ENCODE data around the gene PRKCH.

Gene PRKCH

DNA sequence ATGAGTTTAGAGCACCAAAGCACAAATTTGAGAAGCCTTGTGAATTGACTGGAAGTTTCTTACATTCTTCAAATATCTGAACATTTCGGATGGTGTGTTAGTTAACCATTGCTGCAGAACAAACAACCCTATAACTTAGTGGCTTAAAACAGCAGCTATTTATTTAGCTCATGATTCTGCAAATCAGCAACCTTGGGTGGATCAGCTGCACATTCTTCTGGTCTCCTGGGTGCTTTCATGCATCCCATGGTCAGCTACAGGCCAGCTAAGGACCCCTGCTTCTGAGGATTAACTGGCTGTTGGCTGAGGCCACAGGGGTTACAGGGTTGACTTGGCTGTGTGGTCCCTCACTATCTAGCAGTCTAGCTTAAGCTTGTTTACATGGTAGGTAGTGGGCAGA, 260.0 kb downstream of the PRKCH start:
- Mint-ChIP-seq H3K27ac (no peak overlapping the region), H3K36me3 (peaks cover 6% of the 10 kb centered on the region), H3K9me3 (peaks cover 4% of the 10 kb centered on the region), H3K4me1 (peaks cover 45% of the 10 kb centered on the region), H3K27me3 (peaks cover 13% of the 10 kb centered on the region), H3K4me3 (no peak overlapping the region)
- DNase-seq = no peak
- CTCF ChIA-PET = interaction anchor here (1.4 kb wide), 1 partner anchor 11 kb away, joined by 3 read pairs; no protein-coding TSS in a partner anchor

DNA sequence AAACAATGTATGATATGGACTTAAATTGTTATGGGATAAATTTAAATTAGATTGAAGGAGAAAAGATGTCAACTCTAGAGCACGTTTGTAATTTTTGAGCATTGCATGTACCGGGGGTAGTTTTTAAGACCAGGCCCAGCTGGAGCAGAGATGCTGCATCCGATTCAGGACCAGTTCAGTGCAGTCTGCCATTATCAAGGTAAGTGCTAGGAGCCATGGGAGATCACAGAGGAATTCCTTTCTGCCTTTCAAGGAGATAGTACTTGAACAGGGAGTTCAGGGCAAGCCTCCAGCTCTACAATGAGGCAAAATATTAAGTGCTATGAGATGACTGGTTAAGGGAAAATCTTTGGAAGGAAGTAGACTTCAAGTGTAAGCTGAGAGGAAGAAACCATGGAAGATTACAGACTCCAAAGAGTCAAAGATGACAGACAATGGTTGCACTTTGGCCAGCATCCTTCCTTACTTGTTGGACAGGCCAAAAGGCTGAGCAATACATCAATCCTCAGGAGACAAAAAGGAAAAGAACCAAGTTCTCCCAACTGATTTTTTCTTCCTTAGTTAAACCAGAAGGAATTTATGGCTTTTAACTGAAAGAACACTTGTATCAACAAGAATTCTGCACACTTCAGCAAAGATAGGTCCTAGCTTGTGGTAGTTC, 260.7 kb downstream of the PRKCH start:
- H3K27ac Mint-ChIP-seq = no peak overlapping the region
- H3K4me1 Mint-ChIP-seq = peaks cover 40% of the 10 kb centered on the region
- H3K27me3 Mint-ChIP-seq = peaks cover 8% of the 10 kb centered on the region
- peaks cover 6% of the 10 kb centered on the region for H3K36me3 Mint-ChIP-seq
- no peak for DNase-seq
- CTCF ChIA-PET = interaction anchor here (0.6 to 1.4 kb wide), 3 partner anchors 10 to 30 kb away, joined by 3 read pairs; no protein-coding TSS in a partner anchor
- peaks cover 4% of the 10 kb centered on the region for H3K9me3 Mint-ChIP-seq
- no peak overlapping the region for H3K4me3 Mint-ChIP-seq

DNA sequence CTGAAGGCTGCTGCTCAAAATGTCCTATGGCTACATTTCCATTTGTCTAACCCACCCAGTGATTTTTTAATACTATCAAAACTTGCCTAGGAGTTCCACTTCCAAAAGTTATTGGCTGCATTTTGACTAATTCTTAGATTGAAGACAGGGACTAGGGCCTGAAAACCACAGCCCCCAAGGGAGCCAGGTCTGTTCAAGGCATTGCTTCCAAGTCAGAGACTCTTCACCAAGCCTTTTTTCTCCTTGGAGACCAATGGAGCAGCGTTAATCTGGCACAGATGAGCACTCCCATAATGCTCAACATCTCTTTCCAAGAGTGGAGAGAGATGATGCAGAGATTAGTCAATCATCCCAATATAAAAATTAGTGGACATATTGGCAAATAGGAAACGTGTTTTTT, 261.4 kb downstream of the PRKCH start:
- H3K36me3 Mint-ChIP-seq = peaks cover 3% of the 10 kb centered on the region
- H3K4me3 Mint-ChIP-seq = no peak overlapping the region
- peaks cover 4% of the 10 kb centered on the region for H3K9me3 Mint-ChIP-seq
- CTCF ChIA-PET = no interaction called here
- H3K27ac Mint-ChIP-seq = no peak overlapping the region
- peaks cover 4% of the 10 kb centered on the region for H3K27me3 Mint-ChIP-seq
- no peak for DNase-seq
- peaks cover 36% of the 10 kb centered on the region for H3K4me1 Mint-ChIP-seq

DNA sequence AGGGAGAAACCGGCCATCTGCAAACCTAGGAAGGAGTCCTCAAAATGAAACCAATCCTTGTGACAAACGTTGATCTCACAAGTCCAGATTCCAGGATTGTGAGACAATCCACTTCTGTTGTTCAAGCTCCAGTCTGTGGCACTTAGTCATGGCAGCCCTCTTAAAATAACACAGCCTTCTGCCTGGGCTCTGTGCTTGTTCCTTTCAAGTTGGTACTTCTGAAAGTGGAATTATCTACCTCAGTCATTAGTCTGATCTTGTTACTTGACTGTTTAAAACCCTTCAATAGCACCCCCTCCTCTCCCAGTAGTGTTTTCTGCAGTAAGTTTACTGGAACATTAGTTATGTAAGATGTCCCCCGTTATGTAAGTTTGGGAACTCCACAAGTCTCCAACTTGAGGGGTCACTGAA, 263.0 kb downstream of the PRKCH start:
- DNase-seq = no peak
- CTCF ChIA-PET = no interaction called here
- H3K36me3 Mint-ChIP-seq = peaks cover 5% of the 10 kb centered on the region
- H3K27me3 Mint-ChIP-seq = peaks cover 4% of the 10 kb centered on the region
- H3K4me3 Mint-ChIP-seq = no peak overlapping the region
- H3K4me1 Mint-ChIP-seq = peaks cover 29% of the 10 kb centered on the region
- no peak overlapping the region for H3K27ac Mint-ChIP-seq
- peaks cover 4% of the 10 kb centered on the region for H3K9me3 Mint-ChIP-seq

DNA sequence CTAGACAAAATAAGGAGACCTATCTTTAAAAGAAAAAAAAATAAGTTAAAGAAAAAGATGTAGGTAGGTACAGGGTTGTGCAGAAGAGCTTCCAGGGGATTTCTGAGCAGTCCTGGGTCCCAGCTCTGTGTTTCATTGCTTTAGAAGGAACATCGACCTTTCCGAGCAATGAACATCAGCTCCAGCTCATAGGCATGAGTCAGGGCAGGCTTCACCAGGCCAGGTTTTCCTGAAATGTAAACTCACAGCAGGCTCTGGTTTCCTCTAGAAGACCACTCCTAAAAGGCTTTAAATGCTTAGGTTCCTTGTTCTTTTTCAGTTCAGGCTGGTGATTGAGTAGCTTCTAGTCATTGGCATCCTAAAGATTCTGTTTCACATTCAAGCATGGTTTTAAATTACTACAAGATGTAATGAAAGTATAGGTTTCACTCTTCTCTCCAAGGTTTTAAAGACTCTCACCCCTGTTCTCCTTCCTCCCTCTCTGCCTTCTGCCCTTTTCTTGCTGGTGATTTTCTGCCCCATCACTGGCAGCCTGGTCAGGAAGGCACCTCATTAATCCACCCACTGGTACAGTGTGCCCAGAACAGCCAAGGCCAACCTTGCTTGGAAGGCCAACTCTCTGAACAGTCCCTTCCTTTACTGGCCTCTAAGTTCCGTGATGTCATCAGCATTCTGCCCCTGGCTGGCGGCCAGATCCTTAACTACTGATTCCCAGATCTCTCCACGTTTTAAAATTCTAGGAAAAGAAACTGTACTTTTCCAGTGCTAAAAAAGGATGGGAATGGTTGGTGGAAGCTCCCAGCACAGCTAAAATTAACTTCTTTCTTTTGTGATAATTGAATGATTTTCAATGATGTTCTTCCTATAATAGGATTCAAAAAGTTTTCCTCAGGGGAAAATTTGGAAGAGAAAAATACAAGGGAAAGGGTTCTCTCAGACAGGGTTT, 264.5 kb downstream of the PRKCH start:
- Mint-ChIP-seq H3K4me3 (no peak overlapping the region), H3K9me3 (peaks cover 4% of the 10 kb centered on the region), H3K4me1 (peaks cover 35% of the 10 kb centered on the region), H3K36me3 (peaks cover 5% of the 10 kb centered on the region), H3K27me3 (peaks cover 4% of the 10 kb centered on the region), H3K27ac (no peak overlapping the region)
- DNase-seq = no peak
- CTCF ChIA-PET = interaction anchor here (1.0 kb wide), 1 partner anchor 23 kb away, joined by 3 read pairs; no protein-coding TSS in a partner anchor

DNA sequence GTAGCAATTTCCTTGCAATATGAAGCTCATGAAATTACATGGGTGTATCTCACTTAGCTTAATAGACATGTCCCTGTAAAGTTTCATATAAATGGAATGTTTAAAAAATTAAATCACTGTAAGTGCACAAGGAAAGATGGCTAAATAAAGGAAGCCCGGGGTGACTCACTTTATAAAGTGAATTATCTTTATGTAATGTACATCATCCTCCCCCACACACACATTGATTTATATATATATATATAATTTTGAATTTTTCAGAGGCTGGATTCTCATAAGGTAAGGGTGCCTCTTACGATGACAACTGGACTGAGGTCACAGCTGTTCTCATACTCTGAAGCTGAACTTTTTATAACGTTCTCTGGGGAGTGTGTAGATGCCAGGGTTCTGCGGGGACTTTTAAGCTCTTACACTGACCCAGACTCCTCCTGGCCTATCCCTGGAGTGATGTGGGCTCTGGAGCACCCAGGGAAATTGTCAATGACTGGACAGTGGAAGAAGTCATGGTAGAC, 265.2 kb downstream of the PRKCH start:
- H3K9me3 Mint-ChIP-seq = peaks cover 4% of the 10 kb centered on the region
- no peak overlapping the region for H3K4me3 Mint-ChIP-seq
- peaks cover 4% of the 10 kb centered on the region for H3K27me3 Mint-ChIP-seq
- DNase-seq = no peak
- no peak overlapping the region for H3K27ac Mint-ChIP-seq
- H3K36me3 Mint-ChIP-seq = peaks cover 5% of the 10 kb centered on the region
- peaks cover 37% of the 10 kb centered on the region for H3K4me1 Mint-ChIP-seq
- CTCF ChIA-PET = interaction anchor here (1.0 kb wide), 1 partner anchor 24 kb away, joined by 3 read pairs; no protein-coding TSS in a partner anchor

DNA sequence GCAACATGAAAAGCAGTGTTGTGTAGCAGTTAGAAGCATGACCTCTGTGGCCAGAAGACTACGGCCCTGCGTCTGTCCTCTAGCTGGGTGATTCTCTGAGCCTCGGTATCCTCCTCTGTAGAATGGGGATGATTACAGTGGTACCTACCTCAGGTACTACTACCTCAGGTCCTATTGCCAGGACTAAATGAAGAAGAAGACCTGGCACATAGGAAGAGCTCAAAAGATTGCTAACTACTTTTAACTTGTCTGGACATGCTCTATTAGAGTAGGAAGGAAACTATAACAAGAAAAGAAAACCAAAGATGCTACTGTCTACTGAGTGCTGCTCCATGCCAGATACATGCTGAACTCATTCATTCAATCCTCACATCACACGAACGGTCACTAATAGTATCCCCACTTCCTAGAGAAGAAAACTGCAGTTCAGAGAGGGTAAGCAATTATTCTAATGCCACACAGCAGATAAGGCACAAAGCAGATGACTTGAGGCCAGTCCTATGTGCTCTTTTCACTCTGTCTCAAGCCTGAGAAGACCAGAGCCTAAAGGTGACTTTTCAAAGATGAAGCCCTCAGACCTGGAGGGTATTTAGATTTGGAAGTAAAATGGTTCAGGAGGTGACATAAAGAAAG, 265.8 kb downstream of the PRKCH start:
- Mint-ChIP-seq H3K4me3 (no peak overlapping the region), H3K36me3 (peaks cover 5% of the 10 kb centered on the region), H3K27me3 (no peaks in the 10 kb centered on the region), H3K9me3 (no peaks in the 10 kb centered on the region), H3K4me1 (peaks cover 37% of the 10 kb centered on the region), H3K27ac (no peak overlapping the region)
- no peak for DNase-seq
- CTCF ChIA-PET = interaction anchor here (1.0 kb wide), 1 partner anchor 25 kb away, joined by 3 read pairs; no protein-coding TSS in a partner anchor

DNA sequence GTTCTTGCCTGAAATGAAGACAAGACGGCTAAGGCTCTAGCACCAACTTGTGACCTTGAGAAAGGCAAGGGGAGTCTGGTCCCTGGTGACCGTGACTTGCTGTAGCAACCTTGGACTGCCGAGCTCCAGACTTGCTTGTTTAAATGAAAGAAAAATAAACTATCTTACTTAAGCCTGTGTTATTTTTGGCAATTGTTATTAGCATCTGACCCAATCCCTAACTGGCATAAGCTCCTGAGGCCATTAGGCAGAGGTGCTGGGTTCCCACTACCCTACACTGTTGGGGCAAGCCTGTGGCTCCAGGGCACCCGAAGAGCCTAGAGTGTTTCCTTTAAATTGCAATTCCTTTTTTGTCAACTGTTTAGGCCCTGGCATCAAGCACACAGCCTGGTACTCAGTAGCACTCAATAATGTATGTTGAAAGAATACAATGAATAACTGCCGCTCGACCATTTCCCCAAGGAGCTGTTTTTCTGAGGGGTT, 267.1 kb downstream of the PRKCH start:
- H3K36me3 Mint-ChIP-seq = peaks cover 5% of the 10 kb centered on the region
- H3K27ac Mint-ChIP-seq = no peak overlapping the region
- peaks cover 37% of the 10 kb centered on the region for H3K4me1 Mint-ChIP-seq
- CTCF ChIA-PET = interaction anchor here (0.9 to 1.4 kb wide), 2 partner anchors 10 to 131 kb away, joined by 3 to 4 read pairs; no protein-coding TSS in a partner anchor
- no peak overlapping the region for H3K4me3 Mint-ChIP-seq
- H3K9me3 Mint-ChIP-seq = no peaks in the 10 kb centered on the region
- H3K27me3 Mint-ChIP-seq = no peaks in the 10 kb centered on the region
- no peak for DNase-seq

DNA sequence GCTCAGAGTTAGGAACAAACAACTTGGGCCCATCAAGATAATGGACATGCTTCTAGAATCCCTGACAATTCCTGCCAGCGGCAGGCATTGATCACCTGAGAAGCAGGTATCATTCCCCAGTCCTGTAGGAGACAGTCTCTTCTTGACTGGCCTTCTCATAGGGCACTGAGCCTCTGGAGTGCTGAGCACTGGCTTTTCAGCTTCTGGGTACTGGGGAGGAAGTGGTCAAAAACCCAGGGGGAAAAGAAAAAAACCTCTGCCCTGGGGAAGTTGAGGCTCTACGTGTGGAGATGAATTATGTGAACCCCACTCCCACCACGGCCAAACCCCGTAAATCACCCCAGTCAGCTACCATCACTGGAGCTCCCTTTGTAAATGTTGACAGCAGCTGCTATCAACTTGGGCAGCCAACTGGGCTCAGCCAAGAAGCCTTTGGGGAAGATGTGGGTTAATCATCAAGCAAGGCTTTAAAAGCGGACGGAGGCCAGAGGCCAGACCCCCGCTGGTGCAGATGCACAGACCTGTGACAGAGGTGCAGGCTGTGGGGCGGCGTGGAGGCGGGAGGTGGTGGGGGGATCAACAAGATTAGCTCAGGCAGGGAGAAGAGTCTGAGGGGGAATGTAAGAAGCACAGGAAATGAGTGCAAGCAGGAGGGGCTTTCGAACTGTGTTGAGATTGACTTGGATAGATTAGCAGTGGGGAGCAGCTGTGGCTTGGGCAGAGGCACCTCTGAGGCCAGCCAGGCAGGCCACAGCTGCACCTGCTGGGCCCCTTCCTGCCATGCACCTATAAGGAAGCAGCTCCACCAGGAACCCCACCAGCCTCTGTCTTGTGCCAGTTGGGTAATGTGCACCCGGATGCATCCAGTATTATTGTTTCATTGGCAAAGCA, 268.6 kb downstream of the PRKCH start:
- Mint-ChIP-seq H3K9me3 (no peaks in the 10 kb centered on the region), H3K27me3 (no peaks in the 10 kb centered on the region), H3K4me1 (peaks cover 50% of the 10 kb centered on the region), H3K36me3 (peaks cover 5% of the 10 kb centered on the region), H3K27ac (no peak overlapping the region), H3K4me3 (no peak overlapping the region)
- CTCF ChIA-PET = interaction anchor here (0.7 kb wide), 2 partner anchors 28 to 164 kb away, joined by 3 to 4 read pairs; no protein-coding TSS in a partner anchor
- no peak for DNase-seq

DNA sequence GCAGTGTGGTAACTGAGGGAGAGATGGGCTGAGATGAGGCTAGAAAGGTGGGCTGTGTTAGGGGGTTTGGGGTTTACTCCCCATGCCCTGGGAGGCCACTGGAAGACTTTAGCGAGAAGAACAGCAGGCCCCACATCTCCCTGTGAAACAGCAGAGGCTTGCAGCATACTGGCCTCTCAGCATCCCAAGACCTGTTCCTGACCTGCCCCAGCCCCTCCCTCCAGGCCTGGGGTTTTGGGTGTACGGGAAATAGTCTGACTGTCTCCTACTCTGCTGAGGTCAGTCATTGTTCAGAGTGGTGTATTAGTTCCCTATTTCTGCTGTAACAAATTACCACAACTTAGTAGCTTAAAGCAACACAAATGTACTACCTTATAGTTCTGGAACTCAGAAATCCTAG, 270.5 kb downstream of the PRKCH start:
- Mint-ChIP-seq H3K4me3 (no peak overlapping the region), H3K9me3 (no peaks in the 10 kb centered on the region), H3K36me3 (peaks cover 4% of the 10 kb centered on the region), H3K27ac (no peak overlapping the region), H3K27me3 (peaks cover 4% of the 10 kb centered on the region), H3K4me1 (peaks cover 52% of the 10 kb centered on the region)
- DNase-seq = no peak
- CTCF ChIA-PET = no interaction called here

DNA sequence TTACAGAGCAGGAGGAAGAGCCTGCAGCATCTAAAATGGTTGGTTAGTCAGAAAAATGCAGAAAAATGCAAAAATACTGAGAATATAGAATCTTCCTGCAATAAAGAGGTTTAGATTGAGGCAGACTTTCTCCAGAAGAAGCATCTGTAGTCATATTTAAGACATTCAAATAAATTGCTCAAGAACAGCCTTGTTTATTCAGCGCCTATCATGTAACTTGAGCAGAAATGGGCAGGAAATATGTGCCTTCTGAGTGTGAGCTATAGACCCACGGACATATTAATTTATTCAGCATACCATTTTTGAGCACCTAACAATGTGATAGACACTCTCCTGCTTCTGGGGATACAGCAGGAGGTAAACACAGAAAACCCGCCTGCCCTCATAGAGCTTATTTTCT, 272.0 kb downstream of the PRKCH start:
- CTCF ChIA-PET = no interaction called here
- H3K27me3 Mint-ChIP-seq = peaks cover 4% of the 10 kb centered on the region
- H3K27ac Mint-ChIP-seq = no peak overlapping the region
- peaks cover 48% of the 10 kb centered on the region for H3K4me1 Mint-ChIP-seq
- H3K4me3 Mint-ChIP-seq = no peak overlapping the region
- no peaks in the 10 kb centered on the region for H3K9me3 Mint-ChIP-seq
- no peaks in the 10 kb centered on the region for H3K36me3 Mint-ChIP-seq
- DNase-seq = no peak

DNA sequence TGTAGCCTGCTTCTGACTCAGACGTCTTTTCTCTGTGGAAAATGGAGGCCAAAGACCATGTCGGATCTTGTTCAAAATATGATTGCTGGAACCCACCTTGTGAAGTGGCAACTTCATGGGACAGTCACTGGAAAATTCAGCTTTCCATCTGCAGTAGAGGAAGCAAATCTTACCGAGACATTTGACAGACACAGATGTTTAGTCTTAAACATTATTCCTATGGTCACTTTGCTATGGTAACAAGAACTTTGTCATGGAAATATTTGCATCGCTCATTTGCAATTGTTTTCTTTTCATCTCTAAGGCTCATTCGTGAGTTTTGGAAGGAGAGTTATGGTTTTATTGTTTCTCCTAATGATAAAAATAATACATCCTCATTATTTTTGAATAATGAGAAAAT, 275.6 kb downstream of the PRKCH start:
- Mint-ChIP-seq H3K4me3 (no peak overlapping the region), H3K36me3 (no peaks in the 10 kb centered on the region), H3K9me3 (no peaks in the 10 kb centered on the region), H3K27ac (no peak overlapping the region), H3K27me3 (peaks cover 4% of the 10 kb centered on the region), H3K4me1 (peaks cover 43% of the 10 kb centered on the region)
- CTCF ChIA-PET = interaction anchor here (1.1 kb wide), 1 partner anchor 9 kb away, joined by 3 read pairs; no protein-coding TSS in a partner anchor
- DNase-seq = no peak

DNA sequence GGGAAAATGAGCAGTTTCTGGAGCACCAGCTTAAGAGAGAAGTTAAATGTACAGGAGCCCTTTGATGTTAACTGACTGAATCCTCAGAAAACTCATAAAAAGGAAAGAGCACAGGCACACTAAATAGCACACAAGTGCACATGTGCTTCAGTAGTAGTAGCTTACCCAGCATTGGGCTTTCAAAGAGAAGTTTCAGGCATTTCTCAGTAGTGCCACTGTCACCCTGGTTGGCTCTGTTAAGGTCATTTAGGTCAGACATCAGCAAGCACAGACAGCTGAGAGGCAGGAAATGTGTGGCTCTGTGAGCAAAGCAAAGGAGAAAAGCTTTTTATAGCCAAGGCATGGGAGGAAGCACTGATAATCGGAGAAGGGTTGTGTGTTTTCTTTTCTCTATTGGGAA, 277.6 kb downstream of the PRKCH start:
- H3K4me1 Mint-ChIP-seq = peaks cover 37% of the 10 kb centered on the region
- DNase-seq = peak; percentile 55
- peaks cover 4% of the 10 kb centered on the region for H3K27me3 Mint-ChIP-seq
- no peaks in the 10 kb centered on the region for H3K9me3 Mint-ChIP-seq
- CTCF ChIA-PET = interaction anchor here (1.5 kb wide), 2 partner anchors 11 to 29 kb away, joined by 3 to 4 read pairs; no protein-coding TSS in a partner anchor
- peak overlapping the region; percentile 81 for H3K27ac Mint-ChIP-seq
- no peaks in the 10 kb centered on the region for H3K36me3 Mint-ChIP-seq
- H3K4me3 Mint-ChIP-seq = no peak overlapping the region
